ENCODE results near the gene KCTD15.

The KCTD15 gene

GRCh38 chr19:33751436-33751770, 45.3 kb upstream of the KCTD15 start:
- no peak for TF ChIP-seq CTCF (IDR thresholded peaks at IDR 0.05; ENCODE audit: control insufficient read depth, insufficient read depth, low read depth, low read length, missing control alignments)
- DNase-seq (ENCODE audit: low read depth) = no peak
- H3K4me3 ChIP-seq (ENCODE audit: control insufficient read depth, low read depth, low read length) = no peak overlapping the region

- no peak for TF ChIP-seq CTCF (IDR thresholded peaks at IDR 0.05; ENCODE audit: control insufficient read depth, insufficient read depth, low read depth, low read length, missing control alignments)
- DNase-seq (ENCODE audit: low read depth) = no peak
- no peak overlapping the region for H3K4me3 ChIP-seq (ENCODE audit: control insufficient read depth, low read depth, low read length)
Measured at GRCh38 chr19:33752018-33752800, 44.5 kb upstream of the KCTD15 start.

- TF ChIP-seq CTCF (IDR thresholded peaks at IDR 0.05; ENCODE audit: control insufficient read depth, insufficient read depth, low read depth, low read length, missing control alignments) = no peak
- no peak for DNase-seq (ENCODE audit: low read depth)
- H3K4me3 ChIP-seq (ENCODE audit: control insufficient read depth, low read depth, low read length) = no peak overlapping the region
Measured at GRCh38 chr19:33752945-33753344, 43.7 kb upstream of the KCTD15 start.

- no peak overlapping the region for H3K4me3 ChIP-seq (ENCODE audit: control insufficient read depth, low read depth, low read length)
- no peak for DNase-seq (ENCODE audit: low read depth)
- TF ChIP-seq CTCF (IDR thresholded peaks at IDR 0.05; ENCODE audit: control insufficient read depth, insufficient read depth, low read depth, low read length, missing control alignments) = no peak
Measured at GRCh38 chr19:33754361-33754760, 42.3 kb upstream of the KCTD15 start.

GRCh38 chr19:33755099-33756035, 41.3 kb upstream of the KCTD15 start:
- H3K4me3 ChIP-seq (ENCODE audit: control insufficient read depth, low read depth, low read length) = no peak overlapping the region
- TF ChIP-seq CTCF (IDR thresholded peaks at IDR 0.05; ENCODE audit: control insufficient read depth, insufficient read depth, low read depth, low read length, missing control alignments) = no peak
- no peak for DNase-seq (ENCODE audit: low read depth)

- no peak overlapping the region for H3K4me3 ChIP-seq (ENCODE audit: control insufficient read depth, low read depth, low read length)
- TF ChIP-seq CTCF (IDR thresholded peaks at IDR 0.05; ENCODE audit: control insufficient read depth, insufficient read depth, low read depth, low read length, missing control alignments) = no peak
- no peak for DNase-seq (ENCODE audit: low read depth)
Measured at GRCh38 chr19:33756177-33756576, 40.5 kb upstream of the KCTD15 start.
